Measurements from ENCODE around the gene CCDC201. TPM values are rescaled to one million over a fixed set of nuclear protein-coding genes. Genes with fewer than 3 reads are reported as not detected.

Gene CCDC201
- total RNA-seq, 1 donor from 2014 or later, result not detected

GRCh38 chr7:45894665-45895062, 21.8 kb upstream of the CCDC201 start:
- no peak for ATAC-seq
- intact Hi-C loops (cut with micrococcal nuclease), result no loop called here
- no peak for DNase-seq

- ATAC-seq (no peak), DNase-seq (no peak)
- intact Hi-C loops (cut with micrococcal nuclease), result no loop called here
Measured at GRCh38 chr7:45893996-45894664, 21.2 kb upstream of the CCDC201 start.

- DNase-seq (no peak), ATAC-seq (no peak)
- intact Hi-C loops (cut with micrococcal nuclease), result no loop called here
Measured at GRCh38 chr7:45893374-45893995, 20.6 kb upstream of the CCDC201 start.

GRCh38 chr7:45892407-45893035, 19.6 kb upstream of the CCDC201 start:
- DNase-seq (no peak), ATAC-seq (no peak)
- intact Hi-C loops (cut with micrococcal nuclease), result no loop called here

- ATAC-seq (no peak), DNase-seq (no peak)
- intact Hi-C loops (cut with micrococcal nuclease), result no loop called here
Measured at GRCh38 chr7:45891462-45892402, 18.9 kb upstream of the CCDC201 start.

GRCh38 chr7:45890902-45891461, 18.1 kb upstream of the CCDC201 start:
- DNase-seq (no peak), ATAC-seq (no peak)
- intact Hi-C loops (cut with micrococcal nuclease), result no loop called here

GRCh38 chr7:45890125-45890901, 17.4 kb upstream of the CCDC201 start:
- ATAC-seq, result no peak

GRCh38 chr7:45889367-45890067, 16.6 kb upstream of the CCDC201 start:
- intact Hi-C loops (cut with micrococcal nuclease), result no loop called here
- no peak for ATAC-seq
- no peak for DNase-seq

More at GRCh38 chr7:45890125-45890901, 17.4 kb upstream of the CCDC201 start:
- DNase-seq, result no peak
- intact Hi-C loops (cut with micrococcal nuclease), result no loop called here

- intact Hi-C loops (cut with micrococcal nuclease), result no loop called here
- DNase-seq (no peak), ATAC-seq (no peak)
Measured at GRCh38 chr7:45888993-45889366, 16.1 kb upstream of the CCDC201 start.

GRCh38 chr7:45888185-45888992, 15.5 kb upstream of the CCDC201 start, which contains the start of gene IGFBP1:
IGFBP1 (plus strand) TSS chr7:45888488; CDS start chr7:45888653, 165 bp downstream.
- DNase-seq (peak; percentile 44), ATAC-seq (peak; percentile 79)
- intact Hi-C loops (cut with micrococcal nuclease), result no loop called here

- DNase-seq (no peak), ATAC-seq (no peak)
- intact Hi-C loops (cut with micrococcal nuclease), result no loop called here
Measured at GRCh38 chr7:45886931-45887667, 14.2 kb upstream of the CCDC201 start.

GRCh38 chr7:45885264-45885882, 12.5 kb upstream of the CCDC201 start:
- ATAC-seq, result no peak
- no peak for DNase-seq
- intact Hi-C loops (cut with micrococcal nuclease), result no loop called here

- intact Hi-C loops (cut with micrococcal nuclease), result no loop called here
- ATAC-seq (no peak), DNase-seq (no peak)
Measured at GRCh38 chr7:45884136-45884535, 11.3 kb upstream of the CCDC201 start.

- intact Hi-C loops (cut with micrococcal nuclease), result no loop called here
- no peak for ATAC-seq
- DNase-seq, result no peak
Measured at GRCh38 chr7:45882465-45882810, 9.6 kb upstream of the CCDC201 start.

GRCh38 chr7:45881759-45882464, 9.0 kb upstream of the CCDC201 start:
- ATAC-seq (no peak), DNase-seq (no peak)
- intact Hi-C loops (cut with micrococcal nuclease), result no loop called here
